ENCODE data around the gene SMG5.

DNA sequence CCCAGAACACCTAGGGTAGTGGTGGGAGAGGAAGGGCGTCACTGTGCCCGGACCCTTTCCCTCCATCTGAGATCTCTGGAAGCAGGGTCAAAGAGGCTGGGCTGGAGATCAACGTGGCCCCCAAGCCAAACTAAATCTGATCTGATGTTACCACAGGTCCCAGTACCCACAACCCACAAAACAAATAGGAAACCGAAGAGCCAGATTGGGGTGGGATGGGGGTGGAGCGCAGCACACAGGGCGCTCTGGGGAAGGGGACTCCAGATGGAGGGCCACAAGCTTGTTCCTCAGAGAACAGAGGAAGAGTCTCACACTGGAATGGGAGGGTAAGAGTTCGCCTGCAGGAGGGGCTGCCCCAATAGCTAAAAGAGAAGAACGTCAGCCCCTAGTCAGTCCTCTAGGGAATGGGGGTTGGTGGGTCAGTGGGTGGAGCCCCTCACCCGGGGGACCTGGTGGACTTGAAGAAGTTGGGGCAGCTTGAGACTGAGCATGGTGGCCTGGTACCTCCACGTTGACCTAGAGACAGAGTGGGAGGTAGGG is 36.3 kb downstream of the SMG5 start:
- no peak for TF ChIP-seq REST (IDR thresholded peaks at IDR 0.05; ENCODE audit: insufficient read depth in 1 of 2, low read depth in 2 of 2, low read length in 2 of 2)
- no peak for TF ChIP-seq SIN3A (IDR thresholded peaks at IDR 0.05; ENCODE audit: borderline replicate concordance, insufficient read depth, low read length)
- no peak for TF ChIP-seq POLR2AphosphoS5 (IDR thresholded peaks at IDR 0.05; ENCODE audit: low read depth, low read length)
- TF ChIP-seq TAF1 (IDR thresholded peaks at IDR 0.05; ENCODE audit: borderline replicate concordance, insufficient read depth, low read length) = no peak
